Karpas-422 (cell line): ENCODE measurements around the gene TUBA8. TPM values are rescaled to one million over a fixed set of nuclear protein-coding genes. Genes with fewer than 3 reads are reported as not detected.
"Not testable (repeated sequence)": the region's sequence is repeated elsewhere in the genome, so short reads cannot be mapped to it uniquely, and the experiment has no call there.

Source experiments
- DNase-seq: peaks from one replicate; pipeline ENCODE4 v3.0.0-alpha.2; 2015
- H2AFZ ChIP-seq: fragments of 200-600 bp; sonication (generic); 2 replicates; pipeline ENCODE4 v1.6.1; 2014; ENCODE audit warnings: antibody characterized with exemption, low read length, mixed read lengths
- H3K27ac ChIP-seq: fragments of 200-600 bp; sonication (generic); 2 replicates; pipeline ENCODE4 v1.5.1; 2014; ENCODE audit warnings: mild to moderate bottlenecking, low read length, moderate library complexity
- H3K27me3 ChIP-seq: fragments of 200-600 bp; sonication (generic); 2 replicates; pipeline ENCODE4 v1.6.1; 2014; ENCODE audit warnings: low read length, mixed read lengths
- H3K36me3 ChIP-seq: fragments of 200-600 bp; sonication (generic); 2 replicates; pipeline ENCODE4 v1.6.1; 2014; ENCODE audit warnings: low read length, mixed read lengths; ENCODE audit not compliant: insufficient read depth
- H3K4me1 ChIP-seq: fragments of 200-600 bp; sonication (generic); 2 replicates; pipeline ENCODE4 v1.6.1; 2014; ENCODE audit warnings: mild to moderate bottlenecking, low read length, mixed read lengths
- H3K4me2 ChIP-seq: fragments of 200-600 bp; sonication (generic); 2 replicates; pipeline ENCODE4 v1.6.1; 2014; ENCODE audit warnings: low read length, low read depth, mild to moderate bottlenecking; ENCODE audit not compliant: poor library complexity, severe bottlenecking
- H3K4me3 ChIP-seq: fragments of 200-600 bp; sonication (generic); 2 replicates; pipeline ENCODE4 v1.5.1; 2014; ENCODE audit warnings: mild to moderate bottlenecking, antibody characterized with exemption, low read length, mixed read lengths
- H3K79me2 ChIP-seq: fragments of 200-600 bp; sonication (generic); 2 replicates; pipeline ENCODE4 v1.6.1; 2014; ENCODE audit warnings: mild to moderate bottlenecking, low read length, mixed read lengths
- H3K9ac ChIP-seq: fragments of 200-600 bp; sonication (generic); 2 replicates; pipeline ENCODE4 v1.6.0; 2014; ENCODE audit warnings: low read length
- H3K9me2 ChIP-seq: fragments of 200-600 bp; sonication (generic), shearing (Covaris generic); replicated peaks from 2 replicates; pipeline ENCODE4 v1.6.0; 2014; ENCODE audit warnings: mild to moderate bottlenecking, low read length, moderate library complexity; ENCODE audit not compliant: insufficient read depth
- H3K9me3 ChIP-seq: fragments of 300-700, 200-600 bp; sonication (generic); 2 replicates; pipeline ENCODE4 v1.6.1; 2014; ENCODE audit warnings: low read length, mixed read lengths
- H4K20me1 ChIP-seq: fragments of 200-600 bp; sonication (generic); 2 replicates; pipeline ENCODE4 v1.6.1; 2014; ENCODE audit warnings: mild to moderate bottlenecking, antibody characterized with exemption, low read length, low read depth; ENCODE audit not compliant: insufficient read depth
- small RNA-seq: library from RNA; depleted of rRNA; stranded (forward); fragments of <200 nt; gene quantifications from one replicate; pipeline ENCODE3, GENCODE V24; 2014
- total RNA-seq: library from RNA; depleted of rRNA; stranded (reverse); fragments of >200 nt; shearing (Covaris generic); gene quantifications from 2 replicates; pipeline ENCODE4 v1.2.3, GENCODE V29; 2014; ENCODE audit warnings: low replicate concordance; rRNA removed

Gene TUBA8
- total RNA-seq, 1 experiment from 2014 or later = 1.5 TPM

DNA sequence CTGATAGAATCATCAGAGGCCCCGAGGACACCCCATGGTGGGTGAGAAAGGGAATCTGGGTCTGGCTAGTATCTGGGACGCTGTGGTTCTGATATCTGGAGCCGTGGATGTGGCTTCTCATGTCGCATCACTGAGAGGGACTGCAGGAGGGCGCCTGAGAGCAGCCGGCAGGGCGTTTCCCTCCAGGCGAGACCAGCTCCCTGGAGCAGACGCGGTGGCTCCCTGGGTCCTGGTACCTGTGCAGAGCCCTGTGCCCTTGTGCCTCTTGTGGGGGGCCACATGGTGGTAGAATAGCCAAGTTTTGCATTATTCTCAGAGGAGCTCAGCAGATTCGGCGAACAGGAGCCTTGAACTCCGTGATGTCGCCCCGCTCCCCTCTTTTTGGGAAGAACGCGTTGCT, 59.7 kb downstream of the TUBA8 start:
- not testable (repeated sequence) for H2AFZ ChIP-seq, H3K79me2 ChIP-seq, H3K9me2 ChIP-seq, H3K4me2 ChIP-seq, H3K36me3 ChIP-seq, H4K20me1 ChIP-seq, H3K9ac ChIP-seq, H3K4me3 ChIP-seq, H3K27me3 ChIP-seq, DNase-seq, H3K27ac ChIP-seq, H3K4me1 ChIP-seq, H3K9me3 ChIP-seq

- H3K9me2 ChIP-seq, H3K9me3 ChIP-seq, H4K20me1 ChIP-seq, H3K9ac ChIP-seq, H3K27me3 ChIP-seq, H3K4me3 ChIP-seq, DNase-seq, H3K79me2 ChIP-seq, H2AFZ ChIP-seq, H3K4me2 ChIP-seq, H3K4me1 ChIP-seq, H3K27ac ChIP-seq, H3K36me3 ChIP-seq: not testable (repeated sequence)
Observed at GRCh38 chr22:18172203-18172602, 61.6 kb downstream of the TUBA8 start.

- H3K27me3 ChIP-seq, H3K9me2 ChIP-seq, H3K4me2 ChIP-seq, H4K20me1 ChIP-seq, DNase-seq, H3K9ac ChIP-seq, H3K79me2 ChIP-seq, H3K27ac ChIP-seq, H3K36me3 ChIP-seq, H3K4me1 ChIP-seq, H3K4me3 ChIP-seq, H2AFZ ChIP-seq, H3K9me3 ChIP-seq: not testable (repeated sequence)
Observed at GRCh38 chr22:18172776-18173175, 62.2 kb downstream of the TUBA8 start.

- not testable (repeated sequence) for H3K4me2 ChIP-seq, H2AFZ ChIP-seq, H3K79me2 ChIP-seq, H3K27me3 ChIP-seq, H3K27ac ChIP-seq, H3K36me3 ChIP-seq, H4K20me1 ChIP-seq, H3K9me2 ChIP-seq, H3K4me3 ChIP-seq, DNase-seq, H3K9ac ChIP-seq, H3K9me3 ChIP-seq, H3K4me1 ChIP-seq
Observed at GRCh38 chr22:18173441-18173840, 62.8 kb downstream of the TUBA8 start.

Small RNA genes within 50 kb of the gene (small RNA-seq; reads per million reads assigned to genes)
- not detected for gene AC016027.5

Other genes starting within 250 kb of the TUBA8 start
- gene MICAL3, start 86.2 kb upstream of the TUBA8 start, total RNA-seq = 54.9 and 64.1 TPM in 2 replicates
- gene PEX26, start 32.8 kb upstream of the TUBA8 start, total RNA-seq = 22.4 and 27.5 TPM in 2 replicates
- 1.0 and 3.3 TPM in 2 replicates for gene USP18, start 39.4 kb downstream of the TUBA8 start, total RNA-seq